ENCODE results near the gene HOXC9.

The HOXC9 gene

GRCh38 chr12:53965281-53966084 lies 34.5 kb upstream of the HOXC9 start:
- Histone ChIP-seq H3K9me3 (ENCODE audit: control insufficient read depth in 1 of 2, low read length in 2 of 2) (no peaks in the 10 kb centered on the region), H3K4me3 (ENCODE audit: low read depth in 1 of 2, low read length in 2 of 2) (no peak overlapping the region), H3K36me3 (ENCODE audit: control insufficient read depth in 1 of 2, insufficient read depth in 2 of 2, low read length in 2 of 2) (no peaks in the 10 kb centered on the region), H3K27me3 (ENCODE audit: low read depth, low read length) (peaks cover 99% of the 10 kb centered on the region), H3K4me1 (ENCODE audit: control insufficient read depth in 1 of 2, insufficient read depth in 2 of 2, low read length in 2 of 2) (peaks cover 0 to 26% of the 10 kb centered on the region in 2 donors), H3K27ac (ENCODE audit: low read length) (no peak overlapping the region)

GRCh38 chr12:53966085-53966384 lies 33.9 kb upstream of the HOXC9 start:
- Histone ChIP-seq H3K4me3 (ENCODE audit: low read depth in 1 of 2, low read length in 2 of 2) (no peak overlapping the region), H3K9me3 (ENCODE audit: control insufficient read depth in 1 of 2, low read length in 2 of 2) (no peaks in the 10 kb centered on the region), H3K4me1 (ENCODE audit: control insufficient read depth in 1 of 2, insufficient read depth in 2 of 2, low read length in 2 of 2) (peaks cover 0 to 22% of the 10 kb centered on the region in 2 donors), H3K27ac (ENCODE audit: low read length) (no peak overlapping the region), H3K36me3 (ENCODE audit: control insufficient read depth in 1 of 2, insufficient read depth in 2 of 2, low read length in 2 of 2) (no peaks in the 10 kb centered on the region), H3K27me3 (ENCODE audit: low read depth, low read length) (peaks cover 99% of the 10 kb centered on the region)

GRCh38 chr12:53966385-53967133 lies 33.4 kb upstream of the HOXC9 start:
- no peaks in the 10 kb centered on the region for H3K9me3 ChIP-seq (ENCODE audit: control insufficient read depth in 1 of 2, low read length in 2 of 2)
- no peak overlapping the region for H3K4me3 ChIP-seq (ENCODE audit: low read depth in 1 of 2, low read length in 2 of 2)
- H3K27ac ChIP-seq (ENCODE audit: low read length) = no peak overlapping the region
- no peaks in the 10 kb centered on the region for H3K36me3 ChIP-seq (ENCODE audit: control insufficient read depth in 1 of 2, insufficient read depth in 2 of 2, low read length in 2 of 2)
- peaks cover 0 to 21% of the 10 kb centered on the region in 2 donors for H3K4me1 ChIP-seq (ENCODE audit: control insufficient read depth in 1 of 2, insufficient read depth in 2 of 2, low read length in 2 of 2)
- H3K27me3 ChIP-seq (ENCODE audit: low read depth, low read length) = peaks cover 100% of the 10 kb centered on the region

- Histone ChIP-seq H3K27ac (ENCODE audit: low read length) (no peak overlapping the region), H3K9me3 (ENCODE audit: control insufficient read depth in 1 of 2, low read length in 2 of 2) (no peaks in the 10 kb centered on the region), H3K4me3 (ENCODE audit: low read depth in 1 of 2, low read length in 2 of 2) (no peak overlapping the region), H3K36me3 (ENCODE audit: control insufficient read depth in 1 of 2, insufficient read depth in 2 of 2, low read length in 2 of 2) (no peaks in the 10 kb centered on the region), H3K27me3 (ENCODE audit: low read depth, low read length) (peaks cover 100% of the 10 kb centered on the region), H3K4me1 (ENCODE audit: control insufficient read depth in 1 of 2, insufficient read depth in 2 of 2, low read length in 2 of 2) (peaks cover 0 to 21% of the 10 kb centered on the region in 2 donors)
Observed at GRCh38 chr12:53967421-53967925, 32.5 kb upstream of the HOXC9 start.

- Histone ChIP-seq H3K9me3 (ENCODE audit: control insufficient read depth in 1 of 2, low read length in 2 of 2) (no peaks in the 10 kb centered on the region), H3K27me3 (ENCODE audit: low read depth, low read length) (peaks cover 99% of the 10 kb centered on the region), H3K36me3 (ENCODE audit: control insufficient read depth in 1 of 2, insufficient read depth in 2 of 2, low read length in 2 of 2) (no peaks in the 10 kb centered on the region), H3K4me1 (ENCODE audit: control insufficient read depth in 1 of 2, insufficient read depth in 2 of 2, low read length in 2 of 2) (peaks cover 0 to 26% of the 10 kb centered on the region in 2 donors), H3K4me3 (ENCODE audit: low read depth in 1 of 2, low read length in 2 of 2) (no peak overlapping the region), H3K27ac (ENCODE audit: low read length) (no peak overlapping the region)
Observed at GRCh38 chr12:53968214-53969127, 31.5 kb upstream of the HOXC9 start.

- H3K27ac ChIP-seq (ENCODE audit: low read length) = no peak overlapping the region
- no peaks in the 10 kb centered on the region for H3K9me3 ChIP-seq (ENCODE audit: control insufficient read depth in 1 of 2, low read length in 2 of 2)
- no peak overlapping the region for H3K4me3 ChIP-seq (ENCODE audit: low read depth in 1 of 2, low read length in 2 of 2)
- H3K27me3 ChIP-seq (ENCODE audit: low read depth, low read length) = peaks cover 97% of the 10 kb centered on the region
- peaks cover 0 to 35% of the 10 kb centered on the region in 2 donors for H3K4me1 ChIP-seq (ENCODE audit: control insufficient read depth in 1 of 2, insufficient read depth in 2 of 2, low read length in 2 of 2)
- no peaks in the 10 kb centered on the region for H3K36me3 ChIP-seq (ENCODE audit: control insufficient read depth in 1 of 2, insufficient read depth in 2 of 2, low read length in 2 of 2)
Observed at GRCh38 chr12:53969588-53970259, 30.2 kb upstream of the HOXC9 start.

GRCh38 chr12:53970451-53970850 lies 29.5 kb upstream of the HOXC9 start:
- Histone ChIP-seq H3K4me1 (ENCODE audit: control insufficient read depth in 1 of 2, insufficient read depth in 2 of 2, low read length in 2 of 2) (peaks cover 0 to 39% of the 10 kb centered on the region in 2 donors), H3K9me3 (ENCODE audit: control insufficient read depth in 1 of 2, low read length in 2 of 2) (no peaks in the 10 kb centered on the region), H3K4me3 (ENCODE audit: low read depth in 1 of 2, low read length in 2 of 2) (no peak overlapping the region), H3K27ac (ENCODE audit: low read length) (no peak overlapping the region), H3K36me3 (ENCODE audit: control insufficient read depth in 1 of 2, insufficient read depth in 2 of 2, low read length in 2 of 2) (no peaks in the 10 kb centered on the region), H3K27me3 (ENCODE audit: low read depth, low read length) (peaks cover 96% of the 10 kb centered on the region)

- Histone ChIP-seq H3K36me3 (ENCODE audit: control insufficient read depth in 1 of 2, insufficient read depth in 2 of 2, low read length in 2 of 2) (no peaks in the 10 kb centered on the region), H3K27ac (ENCODE audit: low read length) (no peak overlapping the region), H3K4me1 (ENCODE audit: control insufficient read depth in 1 of 2, insufficient read depth in 2 of 2, low read length in 2 of 2) (peaks cover 0 to 34% of the 10 kb centered on the region in 2 donors), H3K27me3 (ENCODE audit: low read depth, low read length) (peaks cover 96% of the 10 kb centered on the region), H3K9me3 (ENCODE audit: control insufficient read depth in 1 of 2, low read length in 2 of 2) (no peaks in the 10 kb centered on the region), H3K4me3 (ENCODE audit: low read depth in 1 of 2, low read length in 2 of 2) (no peak overlapping the region)
Observed at GRCh38 chr12:53971129-53971528, 28.8 kb upstream of the HOXC9 start.

- Histone ChIP-seq H3K4me3 (ENCODE audit: low read depth in 1 of 2, low read length in 2 of 2) (no peak overlapping the region), H3K4me1 (ENCODE audit: control insufficient read depth in 1 of 2, insufficient read depth in 2 of 2, low read length in 2 of 2) (peaks cover 0 to 29% of the 10 kb centered on the region in 2 donors), H3K27me3 (ENCODE audit: low read depth, low read length) (peaks cover 96% of the 10 kb centered on the region), H3K36me3 (ENCODE audit: control insufficient read depth in 1 of 2, insufficient read depth in 2 of 2, low read length in 2 of 2) (no peaks in the 10 kb centered on the region), H3K27ac (ENCODE audit: low read length) (no peak overlapping the region), H3K9me3 (ENCODE audit: control insufficient read depth in 1 of 2, low read length in 2 of 2) (no peaks in the 10 kb centered on the region)
Observed at GRCh38 chr12:53971686-53972085, 28.3 kb upstream of the HOXC9 start.

- Histone ChIP-seq H3K9me3 (ENCODE audit: control insufficient read depth in 1 of 2, low read length in 2 of 2) (no peaks in the 10 kb centered on the region), H3K36me3 (ENCODE audit: control insufficient read depth in 1 of 2, insufficient read depth in 2 of 2, low read length in 2 of 2) (no peaks in the 10 kb centered on the region), H3K4me1 (ENCODE audit: control insufficient read depth in 1 of 2, insufficient read depth in 2 of 2, low read length in 2 of 2) (peaks cover 0 to 27% of the 10 kb centered on the region in 2 donors), H3K4me3 (ENCODE audit: low read depth in 1 of 2, low read length in 2 of 2) (no peak overlapping the region), H3K27ac (ENCODE audit: low read length) (no peak overlapping the region), H3K27me3 (ENCODE audit: low read depth, low read length) (peaks cover 96% of the 10 kb centered on the region)
Observed at GRCh38 chr12:53972152-53972702, 27.7 kb upstream of the HOXC9 start.
